T-helper 2 cell treated with Interferon-gamma antibody and Interleukin-4, amounts not matched to agents 5 μg/mL and 100 μg/mL, for 36 hours (primary cell): ENCODE data around the gene NPHP4.

ENCODE experiments used
- DNase-seq: peaks from one replicate; pipeline ENCODE4 v3.0.0; 2021; ENCODE audit warnings: low spot score
- H3K27ac Mint-ChIP-seq: one replicate; pipeline ENCODE4 v1.8.0; 2021; ENCODE audit warnings: mild to moderate bottlenecking, mixed read lengths
- H3K27me3 Mint-ChIP-seq: one replicate; pipeline ENCODE4 v1.8.0; 2021; ENCODE audit warnings: low read depth, mixed read lengths
- H3K36me3 Mint-ChIP-seq: one replicate; pipeline ENCODE4 v1.8.0; 2021; ENCODE audit warnings: low read depth, mixed read lengths
- H3K4me1 Mint-ChIP-seq: one replicate; pipeline ENCODE4 v1.8.0; 2021; ENCODE audit warnings: low read depth, mixed read lengths
- H3K4me3 Mint-ChIP-seq: one replicate; pipeline ENCODE4 v1.8.0; 2022; ENCODE audit warnings: mild to moderate bottlenecking, moderate library complexity, mixed read lengths
- H3K9me3 Mint-ChIP-seq: one replicate; pipeline ENCODE4 v1.8.0; 2021; ENCODE audit warnings: mixed read lengths

Gene NPHP4

DNA sequence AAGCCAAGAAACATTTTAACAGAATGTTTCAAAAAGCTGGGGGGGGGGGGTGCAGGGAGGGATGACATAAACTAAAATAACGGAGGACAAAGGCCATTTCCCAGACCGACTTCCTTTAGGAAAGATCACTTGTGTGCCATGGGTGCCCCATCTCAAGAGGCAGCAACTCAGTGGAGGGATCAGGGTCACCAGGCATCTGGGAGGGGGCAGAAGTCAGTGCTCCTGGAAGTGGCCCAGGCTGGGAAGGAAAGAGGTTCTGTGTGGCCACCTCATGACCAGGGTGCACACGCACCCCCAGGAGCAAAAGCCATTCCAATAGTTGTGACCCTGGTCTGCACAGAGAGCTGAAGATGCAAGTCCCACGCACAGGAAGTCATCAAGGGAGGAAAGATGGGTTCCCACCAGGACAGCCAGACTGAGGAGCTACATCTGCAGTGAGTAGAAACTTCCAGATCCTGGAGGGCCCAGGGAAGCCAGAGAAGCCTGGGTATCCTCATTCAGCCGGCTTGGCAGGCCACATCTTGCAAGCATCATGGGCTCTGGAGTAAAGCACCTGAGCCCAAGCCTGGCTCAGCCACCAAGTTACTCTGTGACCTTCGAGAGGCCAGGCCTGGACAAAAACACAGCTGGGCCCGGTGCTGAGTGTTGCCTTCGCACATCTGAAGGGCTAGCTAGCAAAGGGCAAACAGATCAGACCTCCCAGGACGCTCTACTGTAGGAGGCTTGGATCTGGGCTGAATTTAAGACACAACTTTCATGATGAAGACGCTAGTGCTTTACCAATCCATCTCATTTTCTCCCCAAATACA is 36.0 kb downstream of the NPHP4 start:
- H3K4me3 Mint-ChIP-seq = peak overlapping the region; percentile 78
- no peak for DNase-seq
- peaks cover 57% of the 10 kb centered on the region for H3K36me3 Mint-ChIP-seq
- H3K27me3 Mint-ChIP-seq = no peaks in the 10 kb centered on the region
- peak overlapping the region; percentile 93 for H3K27ac Mint-ChIP-seq
- H3K9me3 Mint-ChIP-seq = no peaks in the 10 kb centered on the region
- H3K4me1 Mint-ChIP-seq = peaks cover 56% of the 10 kb centered on the region

GRCh38 chr1:5955479-5955977 is 36.7 kb downstream of the NPHP4 start:
- H3K27ac Mint-ChIP-seq = peak overlapping the region; percentile 93
- H3K36me3 Mint-ChIP-seq = peaks cover 51% of the 10 kb centered on the region
- H3K4me1 Mint-ChIP-seq = peaks cover 53% of the 10 kb centered on the region
- peak overlapping the region; percentile 78 for H3K4me3 Mint-ChIP-seq
- no peaks in the 10 kb centered on the region for H3K9me3 Mint-ChIP-seq
- DNase-seq = peak; percentile 39
- no peaks in the 10 kb centered on the region for H3K27me3 Mint-ChIP-seq

DNA sequence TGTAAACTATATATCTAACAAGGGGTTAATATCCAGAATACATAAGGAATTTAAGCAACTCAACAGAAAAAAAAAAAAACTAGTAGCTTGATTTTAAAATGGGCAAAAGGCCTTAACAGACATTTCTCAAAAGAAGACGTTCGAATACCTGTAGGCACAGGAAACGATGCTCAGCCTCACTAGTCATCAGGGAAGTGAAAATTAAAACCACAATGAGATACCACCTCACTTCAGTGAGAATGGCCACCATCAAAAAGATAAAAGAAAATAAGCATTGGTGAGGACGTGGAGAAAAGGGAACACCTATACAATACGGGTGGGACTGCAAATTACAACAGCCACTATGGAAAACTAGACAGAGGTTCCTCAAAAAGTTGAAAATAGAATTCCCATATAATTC is 37.3 kb downstream of the NPHP4 start:
- no peaks in the 10 kb centered on the region for H3K27me3 Mint-ChIP-seq
- peaks cover 48% of the 10 kb centered on the region for H3K4me1 Mint-ChIP-seq
- H3K36me3 Mint-ChIP-seq = peaks cover 49% of the 10 kb centered on the region
- peak; percentile 45 for DNase-seq
- H3K4me3 Mint-ChIP-seq = peak overlapping the region; percentile 78
- H3K9me3 Mint-ChIP-seq = no peaks in the 10 kb centered on the region
- H3K27ac Mint-ChIP-seq = peak overlapping the region; percentile 93

DNA sequence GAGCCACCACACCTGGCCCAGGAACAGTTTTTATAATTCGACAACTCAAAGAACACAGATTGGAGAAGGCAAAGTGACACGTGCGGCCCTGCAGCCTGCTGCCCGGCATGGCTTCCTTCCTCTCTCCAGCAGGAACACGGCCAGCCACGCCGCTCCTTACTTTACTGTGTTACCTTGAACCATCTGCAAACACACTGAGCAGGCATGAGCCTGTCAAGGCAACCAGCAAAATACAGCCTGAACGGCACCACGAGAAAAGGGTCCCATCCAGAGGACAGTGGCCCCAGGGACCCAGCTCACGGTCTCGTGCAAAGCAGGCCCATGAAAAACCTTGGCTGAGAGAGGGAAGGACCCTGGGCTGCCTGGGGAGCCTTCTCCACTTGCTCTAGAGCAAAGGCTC is 38.8 kb downstream of the NPHP4 start:
- Mint-ChIP-seq H3K4me1 (peaks cover 38% of the 10 kb centered on the region), H3K27me3 (no peaks in the 10 kb centered on the region), H3K27ac (no peak overlapping the region), H3K4me3 (no peak overlapping the region), H3K36me3 (peaks cover 48% of the 10 kb centered on the region), H3K9me3 (no peaks in the 10 kb centered on the region)
- no peak for DNase-seq

- Mint-ChIP-seq H3K27me3 (no peaks in the 10 kb centered on the region), H3K4me1 (peaks cover 30% of the 10 kb centered on the region), H3K4me3 (no peak overlapping the region), H3K9me3 (no peaks in the 10 kb centered on the region), H3K36me3 (peaks cover 46% of the 10 kb centered on the region), H3K27ac (no peak overlapping the region)
- no peak for DNase-seq
Measured at GRCh38 chr1:5951846-5952410, 40.3 kb downstream of the NPHP4 start.

- H3K9me3 Mint-ChIP-seq = no peaks in the 10 kb centered on the region
- no peaks in the 10 kb centered on the region for H3K27me3 Mint-ChIP-seq
- no peak overlapping the region for H3K4me3 Mint-ChIP-seq
- peaks cover 42% of the 10 kb centered on the region for H3K36me3 Mint-ChIP-seq
- no peak for DNase-seq
- H3K4me1 Mint-ChIP-seq = peaks cover 24% of the 10 kb centered on the region
- no peak overlapping the region for H3K27ac Mint-ChIP-seq
Measured at GRCh38 chr1:5950994-5951785, 41.0 kb downstream of the NPHP4 start.

GRCh38 chr1:5950201-5950895 is 41.9 kb downstream of the NPHP4 start:
- H3K4me3 Mint-ChIP-seq = no peak overlapping the region
- no peaks in the 10 kb centered on the region for H3K27me3 Mint-ChIP-seq
- peaks cover 16% of the 10 kb centered on the region for H3K4me1 Mint-ChIP-seq
- DNase-seq = no peak
- no peak overlapping the region for H3K27ac Mint-ChIP-seq
- no peaks in the 10 kb centered on the region for H3K9me3 Mint-ChIP-seq
- peaks cover 41% of the 10 kb centered on the region for H3K36me3 Mint-ChIP-seq

DNA sequence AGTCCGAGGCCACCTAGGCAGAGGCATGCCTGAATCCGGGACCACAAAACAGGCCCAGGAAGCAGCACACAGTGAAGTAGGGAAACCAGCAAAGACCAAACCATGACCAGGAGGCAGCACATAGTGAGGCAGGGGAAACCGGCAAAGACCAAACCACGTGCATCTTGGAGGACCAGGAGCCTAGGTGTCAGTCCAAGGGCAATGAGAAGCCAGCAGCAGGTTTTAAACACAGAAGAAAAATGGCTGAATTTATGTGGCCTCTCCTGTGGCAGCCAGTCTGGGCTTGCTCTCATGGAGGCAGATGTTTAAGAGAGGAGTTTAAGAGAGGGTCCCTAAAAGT is 42.5 kb downstream of the NPHP4 start:
- no peak for DNase-seq
- no peak overlapping the region for H3K27ac Mint-ChIP-seq
- peaks cover 35% of the 10 kb centered on the region for H3K36me3 Mint-ChIP-seq
- no peaks in the 10 kb centered on the region for H3K9me3 Mint-ChIP-seq
- H3K27me3 Mint-ChIP-seq = no peaks in the 10 kb centered on the region
- H3K4me1 Mint-ChIP-seq = peaks cover 10% of the 10 kb centered on the region
- H3K4me3 Mint-ChIP-seq = no peak overlapping the region

- no peaks in the 10 kb centered on the region for H3K27me3 Mint-ChIP-seq
- H3K4me1 Mint-ChIP-seq = peaks cover 4% of the 10 kb centered on the region
- peaks cover 30% of the 10 kb centered on the region for H3K36me3 Mint-ChIP-seq
- H3K9me3 Mint-ChIP-seq = no peaks in the 10 kb centered on the region
- no peak for DNase-seq
- no peak overlapping the region for H3K4me3 Mint-ChIP-seq
- H3K27ac Mint-ChIP-seq = peak overlapping the region; percentile 1
Measured at GRCh38 chr1:5949085-5949760, 43.0 kb downstream of the NPHP4 start.

GRCh38 chr1:5948681-5949005 is 43.6 kb downstream of the NPHP4 start:
- Mint-ChIP-seq H3K4me3 (no peak overlapping the region), H3K27ac (no peak overlapping the region), H3K9me3 (no peaks in the 10 kb centered on the region), H3K4me1 (peaks cover 2% of the 10 kb centered on the region), H3K36me3 (peaks cover 25% of the 10 kb centered on the region), H3K27me3 (no peaks in the 10 kb centered on the region)
- DNase-seq = no peak

- peaks cover 21% of the 10 kb centered on the region for H3K36me3 Mint-ChIP-seq
- peaks cover 2% of the 10 kb centered on the region for H3K4me1 Mint-ChIP-seq
- no peak overlapping the region for H3K27ac Mint-ChIP-seq
- no peak for DNase-seq
- no peak overlapping the region for H3K4me3 Mint-ChIP-seq
- H3K9me3 Mint-ChIP-seq = no peaks in the 10 kb centered on the region
- H3K27me3 Mint-ChIP-seq = no peaks in the 10 kb centered on the region
Measured at GRCh38 chr1:5947978-5948680, 44.1 kb downstream of the NPHP4 start.

DNA sequence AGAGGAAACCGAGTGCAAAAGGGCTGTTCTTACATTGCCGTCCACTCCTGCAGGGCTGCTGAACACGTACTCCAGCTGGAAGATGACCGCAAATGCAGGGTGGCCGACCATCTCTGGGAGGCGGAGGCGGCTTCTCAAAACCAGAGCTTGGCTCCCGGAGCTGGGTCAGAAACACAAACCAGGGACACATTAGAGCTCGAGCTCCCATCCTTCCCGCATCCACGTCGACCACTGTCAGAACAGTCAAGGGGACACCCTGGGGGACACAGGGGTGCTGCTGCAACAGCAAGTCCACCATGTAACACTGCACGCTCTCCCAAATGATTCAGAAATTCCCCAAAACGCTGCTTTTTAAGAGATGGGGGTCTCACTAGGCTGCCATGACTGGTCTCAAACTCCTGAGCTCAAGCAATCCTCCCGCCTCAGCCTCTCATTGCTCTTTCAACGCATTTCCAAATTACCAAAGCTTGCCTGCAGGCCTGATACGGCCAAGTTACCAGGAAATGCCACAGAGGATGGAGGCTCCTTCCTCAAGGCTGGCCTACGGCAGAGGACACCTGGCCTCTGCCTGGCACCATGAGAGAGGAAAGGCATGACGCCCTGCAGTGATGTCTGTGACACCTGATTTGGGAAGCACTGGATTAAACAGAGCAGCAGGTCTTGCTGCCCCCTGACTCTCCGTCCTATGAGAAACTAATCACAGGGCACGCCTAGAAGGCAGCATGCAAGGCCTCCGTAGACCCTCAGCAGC is 45.0 kb downstream of the NPHP4 start:
- no peaks in the 10 kb centered on the region for H3K27me3 Mint-ChIP-seq
- no peaks in the 10 kb centered on the region for H3K9me3 Mint-ChIP-seq
- H3K4me3 Mint-ChIP-seq = no peak overlapping the region
- peaks cover 1% of the 10 kb centered on the region for H3K4me1 Mint-ChIP-seq
- H3K36me3 Mint-ChIP-seq = peaks cover 20% of the 10 kb centered on the region
- DNase-seq = no peak
- H3K27ac Mint-ChIP-seq = no peak overlapping the region
